ENCODE measurements around the gene BPIFB1.

- TF ChIP-seq CTCF (IDR thresholded peaks at IDR 0.05) (no peak), POLR2A (IDR thresholded peaks at IDR 0.05) (no peak)
Observed at GRCh38 chr20:33252460-33252859, 30.6 kb upstream of the BPIFB1 start.

Measured in testis (tissue), 2 donors.